Measurements from ENCODE around the gene LLCFC1. TPM values are rescaled to one million over a fixed set of nuclear protein-coding genes. Genes with fewer than 3 reads are reported as not detected.
A peak's percentile ranks its signal among the peaks of the same experiment; 100 is the strongest.

Gene LLCFC1
- not detected for total RNA-seq
- long read RNA-seq = 0 reads

DNA sequence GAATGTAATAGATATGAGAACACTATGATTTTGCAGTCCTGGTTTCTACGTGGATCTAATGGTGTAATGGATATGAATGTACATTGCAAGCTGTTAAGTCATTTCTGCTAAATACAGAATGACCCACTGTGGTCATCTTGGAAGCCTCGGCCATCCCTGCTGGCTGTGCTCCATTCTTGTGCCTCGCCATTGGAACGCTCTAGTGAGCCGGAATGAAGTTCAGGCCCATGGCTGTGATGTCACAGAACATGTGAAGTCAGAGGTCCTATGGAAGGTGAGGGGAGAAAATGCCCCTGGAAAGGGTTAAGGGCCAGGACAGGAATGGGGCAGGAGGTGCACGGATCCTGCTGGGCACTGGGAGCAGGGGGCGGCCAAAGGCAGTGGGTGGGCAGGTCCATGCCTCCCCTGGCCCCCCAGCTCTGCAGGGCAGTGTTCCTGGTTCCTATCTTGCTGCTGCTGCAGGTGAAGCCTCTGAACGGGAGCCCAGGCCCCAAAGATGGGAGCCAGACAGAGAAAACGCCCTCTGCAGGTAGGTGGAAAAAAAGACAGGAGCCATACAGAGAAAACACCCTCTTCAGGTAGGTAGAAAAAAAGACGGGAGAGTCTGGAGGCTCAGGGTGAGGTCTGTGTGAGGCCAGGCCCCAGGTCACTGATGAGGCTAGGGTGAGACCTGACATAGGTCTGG, at the start of gene LLCFC1:
Gene LLCFC1, plus strand, starts transcription at position 259 of the 685 bp plus-strand sequence. Its CDS starts 138 bp downstream, at position 397.
- DNase-seq = no peak
- Histone ChIP-seq H3K4me3 (no peak within 1 kb of the TSS), H3K27me3 (no peaks in the 10 kb centered on the region), H3K27ac (no peak within 1 kb of the TSS), H3K36me3 (no peaks in the 10 kb centered on the region), H3K9me3 (no peaks in the 10 kb centered on the region), H3K4me1 (peaks cover 3% of the 10 kb centered on the region)
- intact Hi-C loops (cut with DNase I) = no loop called here
- no peak for ATAC-seq
- TF ChIP-seq, protein P1, sequence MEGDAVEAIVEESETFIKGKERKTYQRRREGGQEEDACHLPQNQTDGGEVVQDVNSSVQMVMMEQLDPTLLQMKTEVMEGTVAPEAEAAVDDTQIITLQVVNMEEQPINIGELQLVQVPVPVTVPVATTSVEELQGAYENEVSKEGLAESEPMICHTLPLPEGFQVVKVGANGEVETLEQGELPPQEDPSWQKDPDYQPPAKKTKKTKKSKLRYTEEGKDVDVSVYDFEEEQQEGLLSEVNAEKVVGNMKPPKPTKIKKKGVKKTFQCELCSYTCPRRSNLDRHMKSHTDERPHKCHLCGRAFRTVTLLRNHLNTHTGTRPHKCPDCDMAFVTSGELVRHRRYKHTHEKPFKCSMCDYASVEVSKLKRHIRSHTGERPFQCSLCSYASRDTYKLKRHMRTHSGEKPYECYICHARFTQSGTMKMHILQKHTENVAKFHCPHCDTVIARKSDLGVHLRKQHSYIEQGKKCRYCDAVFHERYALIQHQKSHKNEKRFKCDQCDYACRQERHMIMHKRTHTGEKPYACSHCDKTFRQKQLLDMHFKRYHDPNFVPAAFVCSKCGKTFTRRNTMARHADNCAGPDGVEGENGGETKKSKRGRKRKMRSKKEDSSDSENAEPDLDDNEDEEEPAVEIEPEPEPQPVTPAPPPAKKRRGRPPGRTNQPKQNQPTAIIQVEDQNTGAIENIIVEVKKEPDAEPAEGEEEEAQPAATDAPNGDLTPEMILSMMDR (IDR thresholded peaks at IDR 0.05) = no peak

DNA sequence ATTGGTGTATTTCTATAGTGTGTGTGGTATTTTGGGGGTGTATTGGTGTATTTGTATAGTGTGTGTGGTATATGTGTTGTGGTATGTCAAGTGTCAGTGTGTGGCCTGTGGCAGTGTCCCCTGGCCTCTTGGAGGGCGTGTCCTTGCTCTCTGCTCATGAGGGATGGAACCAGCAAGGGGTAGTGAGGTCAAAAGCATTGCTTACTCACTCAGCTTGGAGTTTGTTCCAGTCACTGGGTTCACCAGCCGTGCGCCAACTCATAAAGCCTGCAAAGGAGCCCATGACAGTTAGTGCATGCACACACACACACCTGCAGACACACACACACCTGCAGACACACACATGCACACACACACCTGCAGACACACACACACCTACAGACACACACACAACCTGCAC, 49.5 kb upstream of the LLCFC1 start:
- no peaks in the 10 kb centered on the region for H3K9me3 ChIP-seq
- no peak overlapping the region for H3K4me3 ChIP-seq
- no peaks in the 10 kb centered on the region for H3K27me3 ChIP-seq
- no peak for ATAC-seq
- TF ChIP-seq, protein P1 (IDR thresholded peaks at IDR 0.05) = no peak
- peak; percentile 16 for DNase-seq
- H3K36me3 ChIP-seq = no peaks in the 10 kb centered on the region
- no peak overlapping the region for H3K27ac ChIP-seq
- intact Hi-C loops (cut with DNase I) = no loop called here
- no peaks in the 10 kb centered on the region for H3K4me1 ChIP-seq

DNA sequence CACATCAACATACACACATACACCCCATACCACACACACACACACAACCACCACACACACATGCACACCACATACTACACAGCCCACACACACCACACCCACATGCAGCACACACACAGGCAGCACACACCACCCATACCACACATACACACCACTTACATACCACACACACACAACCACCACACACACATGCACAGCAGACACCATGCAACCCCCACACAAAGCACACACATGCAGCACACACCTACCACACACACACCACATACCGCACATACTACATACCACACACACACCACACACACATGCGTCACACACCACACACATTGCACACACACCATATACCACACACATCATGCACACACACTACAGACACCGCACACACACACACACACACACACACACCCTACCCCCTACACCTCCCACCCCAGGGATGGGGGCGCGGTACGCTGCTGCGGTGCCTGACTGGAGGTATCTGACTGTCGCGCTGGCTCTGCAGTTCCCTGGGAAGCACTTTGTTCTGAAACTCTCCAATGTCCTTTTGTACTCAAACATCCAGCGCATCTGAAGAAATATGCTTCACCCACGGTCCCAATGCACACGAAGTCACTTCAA, 48.3 kb upstream of the LLCFC1 start:
- DNase-seq = peak; percentile 48

DNA sequence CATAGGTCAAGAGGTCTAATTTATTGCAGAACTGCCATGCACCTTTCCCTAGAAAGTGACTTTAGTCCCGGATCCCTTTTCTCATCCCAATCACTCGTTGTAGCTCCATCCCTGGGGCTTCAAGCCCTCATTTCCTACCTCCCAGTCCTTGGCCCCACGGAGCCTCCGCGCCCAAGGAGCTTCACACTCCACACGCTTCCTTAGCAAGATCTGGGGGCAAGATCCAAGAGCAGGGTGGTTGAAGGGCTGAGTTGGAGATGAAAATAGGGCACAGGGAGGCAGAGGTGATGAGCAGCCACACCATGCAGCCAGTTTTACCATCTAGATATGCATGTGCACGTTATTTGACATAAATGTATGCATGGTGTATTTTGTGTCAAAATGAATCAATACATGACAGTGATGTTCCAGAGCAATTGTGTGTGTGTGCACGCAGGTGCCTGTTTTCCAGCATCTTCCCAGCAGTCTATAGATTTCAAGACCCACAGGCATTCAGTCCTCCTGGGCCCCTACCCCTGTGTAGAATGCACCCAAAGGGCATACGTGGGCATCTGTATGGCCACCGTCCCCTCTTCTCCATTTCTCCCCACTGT, 47.7 kb upstream of the LLCFC1 start:
- no peaks in the 10 kb centered on the region for H3K4me1 ChIP-seq
- intact Hi-C loops (cut with DNase I) = no loop called here
- TF ChIP-seq, protein P1 (IDR thresholded peaks at IDR 0.05) = no peak
- H3K36me3 ChIP-seq = no peaks in the 10 kb centered on the region
- DNase-seq (no peak), ATAC-seq (no peak)
- no peak overlapping the region for H3K27ac ChIP-seq
- H3K9me3 ChIP-seq = no peaks in the 10 kb centered on the region
- no peaks in the 10 kb centered on the region for H3K27me3 ChIP-seq
- H3K4me3 ChIP-seq = no peak overlapping the region

More for the DNA sequence above, 48.3 kb upstream of the LLCFC1 start:
- H3K4me3 ChIP-seq = no peak overlapping the region
- H3K36me3 ChIP-seq = no peaks in the 10 kb centered on the region
- no peaks in the 10 kb centered on the region for H3K27me3 ChIP-seq
- peak; percentile 5 for ATAC-seq
- intact Hi-C loops (cut with DNase I) = no loop called here
- no peaks in the 10 kb centered on the region for H3K4me1 ChIP-seq
- TF ChIP-seq, protein P1 (IDR thresholded peaks at IDR 0.05) = no peak
- H3K27ac ChIP-seq = no peak overlapping the region
- H3K9me3 ChIP-seq = no peaks in the 10 kb centered on the region

DNA sequence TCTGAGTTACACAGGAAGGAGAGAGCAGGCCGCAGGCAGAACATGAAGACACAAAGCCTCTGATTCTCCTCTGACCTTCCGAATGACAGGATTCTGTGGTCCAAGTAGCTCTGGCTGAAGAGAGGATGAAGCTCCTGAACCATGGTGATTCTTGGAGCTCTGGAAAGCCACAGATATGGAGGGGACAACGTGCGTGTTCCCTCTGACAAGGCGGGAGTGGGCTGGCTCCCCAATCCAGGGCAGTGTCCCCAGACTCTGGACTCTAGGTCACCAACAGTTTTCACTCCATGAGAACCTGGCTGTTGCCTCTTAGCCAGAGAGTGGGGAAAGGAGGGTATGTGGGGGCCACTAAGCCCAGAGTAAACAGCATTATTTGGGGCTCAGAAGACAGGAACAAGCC, 46.3 kb upstream of the LLCFC1 start:
- no peaks in the 10 kb centered on the region for H3K27me3 ChIP-seq
- TF ChIP-seq, protein P1 (IDR thresholded peaks at IDR 0.05) = no peak
- intact Hi-C loops (cut with DNase I) = no loop called here

More for the DNA sequence above, 46.3 kb upstream of the LLCFC1 start:
- H3K36me3 ChIP-seq = no peaks in the 10 kb centered on the region
- DNase-seq = no peak
- H3K9me3 ChIP-seq = no peaks in the 10 kb centered on the region
- no peak overlapping the region for H3K4me3 ChIP-seq
- ATAC-seq = no peak
- H3K4me1 ChIP-seq = no peaks in the 10 kb centered on the region
- no peak overlapping the region for H3K27ac ChIP-seq
